HepG2 (cell line): ENCODE measurements around the gene PRM3. TPM values are rescaled to one million over a fixed set of nuclear protein-coding genes. Genes with fewer than 3 reads are reported as not detected.

Source experiments
- ELF3 ChIP-seq: IDR thresholded peaks from 2 replicates; pipeline ENCODE4 v1.6.1; 2016; ENCODE audit warnings: missing genetic modification reagents, missing compliant biosample characterization
- GABPA ChIP-seq, 2 experiments: IDR thresholded peaks; 2 replicates each; pipeline ENCODE4 v1.6.1; 2011 to 2016; ENCODE audit warnings: low read depth in 2 of 2, low read length in 1 of 2, missing biosample characterization in 1 of 2, missing genetic modification characterization in 1 of 2
- HOXD1 ChIP-seq: sonication (generic); formaldehyde crosslinking; IDR thresholded peaks from 2 replicates; pipeline ENCODE4 v1.5.0; 2020; ENCODE audit warnings: missing genetic modification reagents
- KMT2B ChIP-seq: IDR thresholded peaks from 2 replicates; pipeline ENCODE4 v1.6.1; 2016; ENCODE audit warnings: missing genetic modification reagents, missing compliant biosample characterization
- MLXIP ChIP-seq: sonication (generic); formaldehyde crosslinking; IDR thresholded peaks from 2 replicates; pipeline ENCODE4 v1.9.0; 2021; ENCODE audit warnings: missing genetic modification reagents, borderline replicate concordance
- NR2F2 ChIP-seq: IDR thresholded peaks from 2 replicates; pipeline ENCODE4 v1.6.1; 2012; ENCODE audit warnings: low read depth, inconsistent platforms, borderline replicate concordance
- PATZ1 ChIP-seq: sonication (generic); formaldehyde crosslinking; IDR thresholded peaks from 2 replicates; pipeline ENCODE4 v1.4.0; 2020; ENCODE audit warnings: missing genetic modification reagents
- RARA ChIP-seq: IDR thresholded peaks from 2 replicates; pipeline ENCODE4 v1.6.1; 2016; ENCODE audit warnings: missing genetic modification reagents, missing compliant biosample characterization
- RXRB ChIP-seq: IDR thresholded peaks from 2 replicates; pipeline ENCODE4 v1.6.1; 2016; ENCODE audit warnings: borderline replicate concordance, missing genetic modification reagents, missing compliant biosample characterization
- SMAD3 ChIP-seq: sonication (generic); formaldehyde crosslinking; IDR thresholded peaks from 2 replicates; pipeline ENCODE4 v1.4.0; 2020; ENCODE audit warnings: missing genetic modification reagents
- SNAI1 ChIP-seq: sonication (generic); formaldehyde crosslinking; IDR thresholded peaks from 2 replicates; pipeline ENCODE4 v1.5.0; 2020; ENCODE audit warnings: mild to moderate bottlenecking, missing genetic modification reagents, borderline replicate concordance
- SOX13 ChIP-seq, 3 experiments: fragments of 450-650 bp in 1 of 3; sonication (generic) in 1 of 3; formaldehyde crosslinking in 1 of 3; IDR thresholded peaks in 2 of 3; conservative IDR thresholded peaks in 1 of 3; 2 replicates each; pipeline versions ENCODE4 v1.5.0 to v1.6.1; 2016 to 2020; ENCODE audit warnings: antibody characterized with exemption in 1 of 3, mild to moderate bottlenecking in 1 of 3, missing compliant biosample characterization in 1 of 3, missing genetic modification reagents in 1 of 3, moderate library complexity in 1 of 3
- ZGPAT ChIP-seq: IDR thresholded peaks from 2 replicates; pipeline ENCODE4 v1.6.1; 2016; ENCODE audit warnings: mild to moderate bottlenecking
- ZNF20 ChIP-seq: sonication (generic); formaldehyde crosslinking; IDR thresholded peaks from 2 replicates; pipeline ENCODE4 v1.4.0; 2020; ENCODE audit warnings: mild to moderate bottlenecking, moderate library complexity, missing genetic modification reagents
- ZNF552 ChIP-seq: sonication (generic); formaldehyde crosslinking; IDR thresholded peaks from 2 replicates; pipeline ENCODE4 v1.9.0; 2022; ENCODE audit warnings: missing genetic modification reagents, mild to moderate bottlenecking, borderline replicate concordance
- ZNF674 ChIP-seq: sonication (generic); formaldehyde crosslinking; IDR thresholded peaks from 2 replicates; pipeline ENCODE4 v1.5.0; 2020; ENCODE audit warnings: low read depth, mild to moderate bottlenecking, missing genetic modification reagents
- polyA plus RNA-seq, 8 experiments: library from polyadenylated mRNA; depleted of rRNA in 3 of 8; stranded (reverse) in 7 of 8; unstranded in 1 of 8; fragments of >200 nt; fragmentation: Illumina TruSeq in 4 of 8; extraction: Trizol in 4 of 8; gene quantifications; 2 replicates each; pipeline versions ENCODE4 v1.2.1 to v1.2.3, GENCODE V29; 2011 to 2016; ENCODE audit warnings: low read depth in 4 of 8, missing spikeins in 1 of 8, mixed read lengths in 1 of 8; ENCODE audit not compliant: insufficient read depth in 1 of 8
- total RNA-seq, 5 experiments: library from RNA; depleted of rRNA; stranded (reverse); fragments of >200 nt; fragmentation: Illumina TruSeq; extraction: Trizol; gene quantifications; 2 replicates each; pipeline ENCODE4 v1.2.3, GENCODE V29; 2016; ENCODE audit warnings: low read depth in 1 of 5
- TF ChIP-seq, protein P1 (sequence below), 2 experiments: fragments of 450-650 bp in 1 of 2; sonication (generic) in 1 of 2; formaldehyde crosslinking; IDR thresholded peaks; 2 replicates each; pipeline versions ENCODE4 v1.5.0 to v1.8.0; 2020 to 2022; ENCODE audit warnings: mild to moderate bottlenecking in 1 of 2, missing genetic modification reagents in 1 of 2
- TF ChIP-seq, protein P2 (sequence below): sonication (generic); formaldehyde crosslinking; IDR thresholded peaks from 2 replicates; pipeline ENCODE4 v1.4.0; 2020; ENCODE audit warnings: missing genetic modification reagents

Gene PRM3
- total and polyA plus RNA-seq, 2 of the 13 experiments (the other 11 are each of a cell fraction or from before 2014, with no cell fraction given) = not detected

DNA sequence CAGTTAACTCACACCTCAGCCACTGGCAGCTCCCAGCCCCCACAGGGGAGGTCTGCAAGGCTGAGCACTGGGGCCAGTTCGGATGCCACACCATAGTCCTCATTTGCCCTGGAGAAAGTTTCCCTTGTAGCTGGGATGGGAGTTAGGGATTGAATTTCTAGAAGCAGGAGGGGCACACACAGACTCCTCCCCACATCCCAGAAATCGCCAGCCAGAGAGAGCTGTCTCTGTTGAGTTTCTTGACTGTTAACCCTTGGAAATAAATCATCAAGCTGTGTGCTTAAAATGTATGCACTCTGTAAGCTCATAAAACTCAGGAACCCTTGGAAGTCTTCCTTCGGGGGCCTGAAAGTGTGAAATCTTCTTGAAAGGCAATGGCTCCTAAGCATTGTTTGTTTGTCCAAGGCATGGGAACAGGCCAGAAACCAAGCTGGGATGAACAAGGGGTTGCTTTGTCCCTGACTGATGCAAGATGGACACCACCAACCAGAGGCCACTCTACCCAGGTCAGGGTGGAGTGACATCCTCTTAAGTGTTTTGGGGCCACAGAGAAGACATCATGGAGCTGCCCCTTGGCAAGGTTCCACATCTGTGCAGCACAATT is 394 bp upstream of the PRM3 start (continued):
- TF ChIP-seq PATZ1 (CRISPR knock-in tag) = peak; percentile 39
- TF ChIP-seq ZNF674 = 0 out of 2 replicates have a peak, but pooled peaks have one; percentile 12
- no peak for TF ChIP-seq GABPA (IDR thresholded peaks at IDR 0.05; ENCODE audit: low read depth, low read length)
- TF ChIP-seq GABPA (CRISPR knock-in tag; IDR thresholded peaks at IDR 0.05; ENCODE audit: low read depth) = no peak
- TF ChIP-seq RARA (CRISPR knock-in tag) = 0 out of 2 replicates have a peak, but pooled peaks have one; percentile 31
- no peak for TF ChIP-seq SNAI1
- TF ChIP-seq, protein P1, sequence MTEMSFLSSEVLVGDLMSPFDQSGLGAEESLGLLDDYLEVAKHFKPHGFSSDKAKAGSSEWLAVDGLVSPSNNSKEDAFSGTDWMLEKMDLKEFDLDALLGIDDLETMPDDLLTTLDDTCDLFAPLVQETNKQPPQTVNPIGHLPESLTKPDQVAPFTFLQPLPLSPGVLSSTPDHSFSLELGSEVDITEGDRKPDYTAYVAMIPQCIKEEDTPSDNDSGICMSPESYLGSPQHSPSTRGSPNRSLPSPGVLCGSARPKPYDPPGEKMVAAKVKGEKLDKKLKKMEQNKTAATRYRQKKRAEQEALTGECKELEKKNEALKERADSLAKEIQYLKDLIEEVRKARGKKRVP (CRISPR knock-in tag; IDR thresholded peaks at IDR 0.05) = peak in 1 of 2 experiments; percentile 95; a peak in 2 of 4 replicates
- no peak for TF ChIP-seq MLXIP (CRISPR knock-in tag)
- no peak; the same call in 1 of the 2 replicates for TF ChIP-seq ZNF552 (CRISPR knock-in tag)
- peak; percentile 42 for TF ChIP-seq RXRB (CRISPR knock-in tag)
- TF ChIP-seq ZNF20 (CRISPR knock-in tag) = no peak; the same call in 1 of the 2 replicates
- TF ChIP-seq KMT2B = 0 out of 2 replicates have a peak, but pooled peaks have one; percentile 42
- peak; percentile 54; the same call in 1 of the 2 replicates for TF ChIP-seq NR2F2
- TF ChIP-seq HOXD1 (CRISPR knock-in tag) = peak; percentile 69; the same call in 1 of the 2 replicates
- TF ChIP-seq, protein P2, sequence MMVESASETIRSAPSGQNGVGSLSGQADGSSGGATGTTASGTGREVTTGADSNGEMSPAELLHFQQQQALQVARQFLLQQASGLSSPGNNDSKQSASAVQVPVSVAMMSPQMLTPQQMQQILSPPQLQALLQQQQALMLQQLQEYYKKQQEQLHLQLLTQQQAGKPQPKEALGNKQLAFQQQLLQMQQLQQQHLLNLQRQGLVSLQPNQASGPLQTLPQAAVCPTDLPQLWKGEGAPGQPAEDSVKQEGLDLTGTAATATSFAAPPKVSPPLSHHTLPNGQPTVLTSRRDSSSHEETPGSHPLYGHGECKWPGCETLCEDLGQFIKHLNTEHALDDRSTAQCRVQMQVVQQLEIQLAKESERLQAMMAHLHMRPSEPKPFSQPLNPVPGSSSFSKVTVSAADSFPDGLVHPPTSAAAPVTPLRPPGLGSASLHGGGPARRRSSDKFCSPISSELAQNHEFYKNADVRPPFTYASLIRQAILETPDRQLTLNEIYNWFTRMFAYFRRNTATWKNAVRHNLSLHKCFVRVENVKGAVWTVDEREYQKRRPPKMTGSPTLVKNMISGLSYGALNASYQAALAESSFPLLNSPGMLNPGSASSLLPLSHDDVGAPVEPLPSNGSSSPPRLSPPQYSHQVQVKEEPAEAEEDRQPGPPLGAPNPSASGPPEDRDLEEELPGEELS (CRISPR knock-in tag) = peak; percentile 49; the same call in 1 of the 2 replicates
- no peak for TF ChIP-seq SOX13 (IDR thresholded peaks at IDR 0.05)
- peak in 1 of 2 experiments; percentile 70; a peak in 1 of 4 replicates for TF ChIP-seq SOX13 (CRISPR knock-in tag; conservative IDR thresholded peaks at IDR 0.05 in 1 of 2, IDR thresholded peaks at IDR 0.05 in 1 of 2)
- 0 out of 2 replicates have a peak, but pooled peaks have one; percentile 44 for TF ChIP-seq ZGPAT
- 0 out of 2 replicates have a peak, but pooled peaks have one; percentile 32 for TF ChIP-seq ELF3 (CRISPR knock-in tag)
- TF ChIP-seq SMAD3 = no peak
